Forelimb muscle (tissue), 1 donor: ENCODE data around the gene TBX19. TPM values are rescaled to one million over a fixed set of nuclear protein-coding genes. Genes with fewer than 3 reads are reported as not detected.
A peak's percentile ranks its signal among the peaks of the same experiment; 100 is the strongest.

ENCODE experiments used
- DNase-seq: peaks from one replicate; pipeline ENCODE4 v3.0.0-alpha.2; 2013; ENCODE audit warnings: low read depth
- polyA plus RNA-seq: library from polyadenylated mRNA; unstranded; fragments of 120-200 nt; gene quantifications from one replicate; pipeline ENCODE4 v1.2.1, GENCODE V29; 2013; ENCODE audit not compliant: insufficient read length

Gene TBX19
- polyA plus RNA-seq, 1 donor = 1.3 TPM

DNA sequence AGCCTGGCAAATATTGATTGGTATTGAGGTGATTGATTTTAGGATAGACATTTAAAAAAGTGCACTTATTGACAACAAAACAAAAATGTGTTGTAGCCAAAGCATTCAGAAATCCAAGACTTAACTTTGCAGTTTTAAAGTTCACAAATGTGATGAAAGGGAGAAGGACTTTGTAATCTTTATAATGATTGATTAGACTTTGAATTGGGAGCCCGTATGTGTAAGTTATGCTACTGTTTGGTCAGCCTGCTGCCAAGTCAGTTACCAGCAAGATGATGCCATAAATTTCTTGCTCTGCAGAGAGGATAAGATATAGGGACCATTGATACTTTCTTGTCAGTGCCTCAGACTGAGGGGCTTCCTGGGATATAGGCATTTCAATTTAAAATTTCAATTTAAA is 39.5 kb downstream of the TBX19 start:
- DNase-seq = no peak

DNA sequence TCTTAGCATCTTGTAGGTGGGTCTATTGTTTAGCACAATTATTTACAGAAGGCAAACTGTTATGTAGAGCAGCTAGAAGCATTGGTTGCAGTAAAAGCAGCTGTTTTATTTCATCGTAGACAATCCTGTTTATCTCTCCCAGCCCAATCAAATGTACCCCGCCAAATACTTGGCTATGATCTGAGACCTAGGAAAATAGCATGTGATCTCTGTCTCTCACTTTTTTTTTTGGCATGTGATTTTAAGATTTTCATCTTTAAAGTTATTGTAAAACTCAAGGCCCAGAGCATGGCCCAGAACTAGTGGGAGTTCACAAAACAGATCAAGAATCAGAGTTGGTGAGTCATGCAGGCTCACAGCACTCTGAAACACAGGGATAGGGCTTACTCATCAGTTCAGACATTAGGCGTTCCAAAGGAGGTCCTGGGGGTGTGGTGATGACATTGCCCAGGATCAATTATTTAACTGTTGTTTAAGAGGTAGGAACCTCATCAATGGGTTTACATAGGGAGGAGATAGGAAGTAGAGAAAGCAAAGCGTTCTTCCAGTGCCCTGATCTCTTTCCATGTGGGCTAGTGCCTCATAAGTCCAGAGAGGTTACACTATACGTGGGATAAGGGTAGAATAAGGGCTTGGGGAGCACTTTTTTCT is 40.2 kb downstream of the TBX19 start:
- no peak for DNase-seq

GRCh38 chr1:168321945-168322344 is 41.3 kb downstream of the TBX19 start:
- no peak for DNase-seq

DNA sequence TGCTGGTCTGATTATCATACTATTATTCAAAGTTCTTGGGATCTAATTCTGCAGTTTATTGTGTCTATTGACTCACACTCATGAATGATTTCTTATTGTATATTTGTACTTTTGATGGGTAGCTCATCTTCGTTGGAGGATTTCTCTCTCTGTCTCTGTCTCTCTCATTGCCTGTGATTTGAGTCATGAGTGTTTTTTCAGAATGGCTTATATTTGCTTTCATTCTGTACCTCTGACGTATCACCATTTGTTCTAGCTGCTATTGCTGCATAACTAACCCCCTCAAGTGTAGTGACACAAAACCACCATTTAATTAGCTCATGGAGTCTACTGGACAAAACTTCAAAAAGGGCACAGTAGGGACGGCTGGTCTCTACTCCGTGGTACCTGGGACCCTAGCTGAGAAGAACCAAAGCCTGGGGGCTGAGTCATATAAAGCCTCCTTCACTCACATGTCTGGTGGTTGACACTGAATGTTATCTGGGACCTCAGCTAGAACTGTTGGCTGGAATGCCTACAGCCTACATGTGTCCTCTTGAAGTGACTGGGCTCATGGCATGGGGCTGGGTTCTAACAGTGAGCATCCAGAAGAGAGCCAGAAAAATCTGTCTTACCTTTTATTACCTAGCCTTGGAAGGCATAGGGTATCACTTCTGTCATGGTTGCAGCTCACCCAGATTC is 44.2 kb downstream of the TBX19 start:
- no peak for DNase-seq

GRCh38 chr1:168328731-168329364 is 48.2 kb downstream of the TBX19 start:
- no peak for DNase-seq

DNA sequence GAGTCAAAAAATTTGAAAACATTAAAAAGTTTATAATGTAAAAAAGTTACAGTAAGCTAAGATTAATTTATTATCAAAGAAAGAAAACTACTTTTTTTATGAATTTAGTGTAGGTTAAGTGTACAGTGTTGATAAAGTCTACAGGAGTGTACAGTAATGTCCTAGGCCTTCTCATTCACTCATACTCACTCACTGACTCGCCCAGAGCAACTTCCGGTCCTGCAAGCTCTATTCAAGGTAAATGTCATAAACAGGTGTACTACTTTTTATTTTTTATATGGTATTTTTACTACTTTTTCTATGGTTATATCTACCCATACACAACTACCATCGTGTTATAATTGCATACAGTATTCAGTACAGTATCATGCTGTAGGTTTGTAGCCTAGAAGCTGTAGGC is 49.6 kb downstream of the TBX19 start:
- DNase-seq = no peak

GRCh38 chr1:168331569-168331968 is 50.9 kb downstream of the TBX19 start:
- no peak for DNase-seq

- no peak for DNase-seq
Observed at GRCh38 chr1:168333562-168334276, 53.0 kb downstream of the TBX19 start.

GRCh38 chr1:168335500-168335899 is 54.8 kb downstream of the TBX19 start:
- no peak for DNase-seq

- no peak for DNase-seq
Observed at GRCh38 chr1:168338589-168339503, 58.2 kb downstream of the TBX19 start.

- DNase-seq = no peak
Observed at GRCh38 chr1:168340781-168341482, 60.3 kb downstream of the TBX19 start.

- no peak for DNase-seq
Observed at GRCh38 chr1:168341483-168341975, 60.9 kb downstream of the TBX19 start.

- peak; percentile 72 for DNase-seq
Observed at GRCh38 chr1:168342572-168343280, 62.0 kb downstream of the TBX19 start.

- no peak for DNase-seq
Observed at GRCh38 chr1:168343566-168343965, 62.9 kb downstream of the TBX19 start.

GRCh38 chr1:168344517-168344916 is 63.8 kb downstream of the TBX19 start:
- DNase-seq = no peak

- DNase-seq = no peak
Observed at GRCh38 chr1:168345939-168346338, 65.3 kb downstream of the TBX19 start.

DNA sequence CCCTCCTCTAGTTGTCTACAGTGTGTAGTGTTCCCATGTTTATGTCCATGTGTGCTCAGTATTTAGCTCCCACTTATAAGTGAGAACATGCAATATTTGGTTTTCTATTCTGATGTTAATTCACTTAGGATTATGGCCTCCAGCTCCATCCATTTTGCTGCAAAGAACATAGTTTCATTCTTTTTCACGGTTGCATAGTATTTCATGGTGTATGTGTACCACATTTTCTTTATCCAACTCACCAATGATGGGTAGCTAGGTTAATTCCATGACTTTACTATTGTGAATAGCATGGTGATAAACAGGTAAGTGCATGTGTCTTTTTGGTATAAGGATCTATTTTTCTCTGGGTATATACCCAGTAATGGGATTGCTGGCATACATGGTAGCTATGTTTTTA is 67.0 kb downstream of the TBX19 start:
- no peak for DNase-seq

DNA sequence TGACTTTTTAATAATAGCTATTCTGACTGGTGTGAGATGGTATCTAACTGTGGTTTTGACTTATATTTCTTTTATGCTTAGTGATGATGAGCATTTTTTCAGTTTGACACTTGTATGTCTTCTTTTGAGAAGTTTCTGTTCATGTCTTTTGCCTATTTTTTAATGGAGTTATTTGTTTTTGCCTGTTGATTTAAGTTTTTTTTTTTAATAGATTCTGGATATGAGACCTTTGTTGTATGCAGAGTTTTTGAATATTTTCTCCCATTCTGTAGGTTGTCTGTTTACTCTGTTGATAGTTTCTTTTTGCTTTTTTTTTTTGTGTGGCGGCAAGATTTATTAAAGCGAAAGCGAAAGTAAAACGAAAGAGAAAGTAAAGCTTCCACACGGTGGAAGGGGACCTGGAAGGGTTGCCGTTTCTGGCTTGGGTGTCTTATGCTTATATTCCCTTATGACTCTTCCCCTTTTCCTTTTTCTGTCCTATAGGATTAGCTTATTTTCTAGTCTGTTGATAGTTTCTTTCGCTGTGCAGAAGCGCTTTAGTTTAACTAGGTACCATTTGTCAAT is 67.6 kb downstream of the TBX19 start:
- no peak for DNase-seq
